NCI-H748 (cell line): ENCODE results near the gene MLC1.
A peak's percentile ranks its signal among the peaks of the same experiment; 100 is the strongest.

Source experiments
- DNase-seq: peaks from one replicate; lab custom pipeline; 2025; ENCODE audit not compliant: unreplicated experiment; lab: John Stamatoyannopoulos, UW

Gene MLC1

DNA sequence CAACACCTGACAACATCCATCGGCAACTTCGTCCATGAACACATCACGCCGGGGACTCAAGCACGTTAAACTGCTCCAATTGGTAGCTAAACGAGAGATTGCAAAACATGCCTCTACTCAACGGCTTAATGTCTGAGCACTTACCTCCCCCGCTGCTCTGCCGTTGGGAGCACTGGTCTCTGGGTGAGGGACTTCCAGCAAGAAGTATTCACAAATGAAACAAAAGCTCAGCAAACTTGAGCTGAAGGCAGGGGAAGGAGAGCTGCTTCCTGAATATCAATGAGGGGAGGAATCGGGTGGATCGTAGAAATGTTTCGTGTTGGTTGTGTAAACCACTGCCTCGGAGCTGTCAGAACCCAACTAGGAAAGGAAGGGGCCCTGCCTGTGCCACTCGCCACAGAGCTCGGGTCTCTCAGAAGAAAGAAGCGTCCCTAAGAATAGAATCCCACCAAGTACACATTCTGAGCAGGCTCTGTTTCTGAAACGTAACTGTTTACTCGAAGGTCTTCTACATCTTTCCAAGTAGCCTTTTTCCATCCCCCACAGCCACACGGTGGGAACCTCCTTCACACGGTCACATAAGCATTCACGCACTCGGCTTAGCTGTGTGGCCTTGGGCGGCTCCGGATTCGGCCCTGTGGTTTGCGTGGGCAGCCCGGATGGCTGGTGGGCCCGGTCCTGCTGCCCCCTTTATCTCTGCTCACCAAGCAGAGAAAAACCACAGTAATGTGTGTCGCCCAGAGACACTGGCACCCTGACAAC lies at the start of gene MLC1:
Gene MLC1 (minus strand): TSS at position 216 of the 762 bp plus-strand sequence. CDS start 524 bp downstream, outside the sequence.
- DNase-seq, result no peak

DNA sequence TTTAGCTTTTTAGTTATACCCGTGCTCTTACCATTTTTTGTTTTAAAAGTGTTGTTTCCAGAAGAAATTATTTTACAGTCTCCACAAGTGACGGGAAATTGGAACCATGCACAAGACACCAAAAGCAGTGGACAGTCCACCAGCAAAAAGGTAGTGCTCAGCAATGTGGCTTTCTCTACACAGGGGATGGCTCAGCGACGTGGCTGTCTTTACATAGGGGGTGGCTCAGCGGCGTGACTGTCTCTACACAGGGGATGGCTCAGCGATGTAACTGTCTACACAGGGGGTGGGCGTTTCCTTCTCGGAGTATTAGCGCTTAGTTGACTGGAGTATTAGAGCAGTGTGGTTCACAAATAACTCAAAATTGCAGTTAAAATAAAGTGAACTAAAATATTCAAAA lies 49.3 kb upstream of the MLC1 start:
- DNase-seq, result peak; percentile 27

DNA sequence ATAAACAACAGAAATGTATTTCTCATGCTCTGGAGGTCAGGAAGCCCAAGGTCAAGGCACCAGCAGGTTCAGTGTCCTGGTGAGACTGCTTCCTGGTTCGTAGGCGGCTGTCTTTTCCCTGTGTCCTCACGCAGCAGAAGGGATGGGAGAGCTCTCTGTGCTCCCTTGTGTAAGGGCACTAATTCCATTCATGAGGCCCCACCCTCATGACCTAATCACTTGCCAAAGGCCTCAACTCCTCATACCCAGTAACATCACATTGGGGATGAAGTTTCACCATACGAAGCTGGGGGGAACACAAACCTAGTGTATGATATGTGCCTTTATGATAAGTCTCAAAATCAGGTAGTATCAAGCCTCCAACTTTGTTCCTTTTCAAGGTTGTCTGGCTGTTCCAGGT lies 46.7 kb upstream of the MLC1 start:
- DNase-seq, result no peak

DNA sequence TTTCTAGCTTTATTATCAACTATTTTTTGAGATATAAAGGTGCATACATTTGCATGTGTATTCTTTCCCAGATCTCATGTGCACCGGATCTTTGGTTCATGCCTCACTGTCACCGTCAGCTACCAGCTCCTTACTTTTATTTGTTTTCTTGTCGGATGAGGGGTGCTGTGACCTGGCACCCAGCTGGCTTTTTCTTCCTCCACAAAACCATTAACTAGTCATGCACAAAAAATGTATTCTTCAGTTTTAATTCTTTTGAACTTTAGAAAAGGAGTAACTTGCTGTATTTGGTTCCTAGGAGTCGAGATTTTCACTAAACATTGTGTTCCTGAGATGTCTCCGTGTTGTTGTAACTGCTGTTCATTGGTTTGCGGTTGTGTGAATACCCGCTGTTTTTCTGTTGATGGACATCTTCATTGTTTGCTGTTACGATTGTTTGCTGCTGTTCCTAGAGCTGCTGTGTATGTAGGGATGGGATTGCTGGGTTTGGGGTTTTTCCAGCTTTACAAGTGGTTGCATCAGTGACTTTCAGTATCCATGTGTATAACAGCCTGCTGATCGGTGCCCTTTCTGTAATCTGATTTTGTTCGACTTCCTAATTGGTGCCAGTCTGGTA lies 44.0 kb upstream of the MLC1 start:
- peak; percentile 83 for DNase-seq

DNA sequence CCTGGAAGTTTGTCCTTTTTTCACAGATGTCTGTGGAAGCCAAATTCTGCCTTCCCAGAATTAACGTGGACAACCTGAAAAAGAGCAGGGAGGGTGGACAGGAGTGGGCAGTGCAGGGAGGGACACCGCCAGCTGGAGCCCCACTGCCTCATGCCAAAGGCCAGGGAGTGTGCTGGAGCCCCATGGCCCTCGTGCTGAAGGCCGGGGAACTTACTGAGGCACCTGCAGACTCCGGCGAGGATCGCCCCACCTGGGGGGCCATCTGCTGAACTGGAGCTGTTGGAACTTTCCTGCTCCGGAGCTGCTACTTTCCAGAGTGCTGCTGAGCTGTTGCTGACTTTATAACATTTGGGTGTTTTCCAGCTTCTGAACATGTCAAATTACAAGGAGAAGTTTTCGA lies 39.8 kb upstream of the MLC1 start:
- DNase-seq, result no peak

DNA sequence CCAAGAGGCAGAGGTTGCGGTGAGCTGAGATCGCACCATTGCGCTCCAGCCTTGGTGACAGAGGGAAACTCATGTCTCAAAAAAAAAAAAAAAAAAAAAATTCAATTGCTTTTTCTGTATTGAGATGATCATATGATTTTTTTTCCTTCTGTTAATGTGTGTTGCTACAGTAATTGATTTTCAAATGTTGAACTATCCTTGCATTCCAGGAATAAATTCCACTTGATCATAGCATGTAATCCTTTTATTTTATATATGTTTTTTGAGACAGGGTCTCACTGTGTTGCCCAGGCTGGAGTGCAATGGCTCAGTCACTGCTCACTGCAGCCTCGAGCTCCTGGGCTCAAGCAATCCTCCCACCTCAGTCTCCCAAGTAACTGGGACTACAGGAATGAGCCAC lies 37.9 kb upstream of the MLC1 start:
- no peak for DNase-seq

DNA sequence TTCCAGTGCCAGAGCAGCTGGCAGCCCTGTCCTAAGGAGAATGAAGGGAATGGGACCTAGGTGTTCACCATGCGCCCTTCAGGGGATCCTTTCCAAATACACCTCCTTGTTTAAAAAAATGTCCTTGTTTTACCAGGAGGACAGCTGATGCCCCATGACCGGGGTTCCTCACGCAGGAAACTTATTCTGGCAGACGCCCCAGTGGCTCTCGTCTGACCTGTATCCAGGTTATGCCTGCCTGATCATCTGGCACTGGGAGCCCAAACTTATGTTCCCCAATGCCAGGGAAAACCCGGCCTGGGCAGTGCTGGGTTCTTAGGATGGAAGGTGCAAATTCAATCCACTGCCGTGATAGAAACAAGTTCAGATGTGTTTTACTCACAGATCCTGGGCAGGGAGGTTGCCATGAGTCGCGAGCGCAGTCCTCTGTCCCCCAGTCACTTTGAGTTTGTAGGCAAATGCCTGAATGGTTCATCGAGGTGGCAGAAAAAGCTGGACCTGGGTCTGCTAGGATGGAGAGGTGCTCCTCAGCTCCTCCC lies 36.0 kb upstream of the MLC1 start:
- no peak for DNase-seq

DNA sequence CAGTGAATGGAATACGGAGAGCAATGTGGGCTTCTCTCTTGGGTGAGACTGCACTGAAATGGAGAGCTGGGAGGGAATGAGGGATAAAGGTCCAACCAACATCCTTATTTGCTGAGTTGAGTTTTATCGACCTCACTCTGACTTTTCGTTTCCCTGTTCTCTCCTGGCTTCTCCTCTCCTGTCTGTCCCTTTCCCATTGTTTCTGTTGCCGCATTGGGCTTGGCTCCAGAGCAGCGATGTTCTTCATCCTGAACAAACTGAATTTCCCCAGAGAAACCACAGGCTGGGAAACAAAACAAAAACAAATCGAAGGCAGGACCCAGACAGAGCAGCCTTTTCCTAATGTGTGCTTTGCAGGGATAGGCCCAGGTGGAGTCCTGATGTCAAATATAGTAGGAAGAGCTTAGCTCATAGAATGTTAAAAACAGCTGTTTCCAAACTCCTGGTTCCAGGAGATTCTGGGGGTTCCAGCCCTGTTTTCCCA lies 34.6 kb upstream of the MLC1 start:
- DNase-seq, result no peak

DNA sequence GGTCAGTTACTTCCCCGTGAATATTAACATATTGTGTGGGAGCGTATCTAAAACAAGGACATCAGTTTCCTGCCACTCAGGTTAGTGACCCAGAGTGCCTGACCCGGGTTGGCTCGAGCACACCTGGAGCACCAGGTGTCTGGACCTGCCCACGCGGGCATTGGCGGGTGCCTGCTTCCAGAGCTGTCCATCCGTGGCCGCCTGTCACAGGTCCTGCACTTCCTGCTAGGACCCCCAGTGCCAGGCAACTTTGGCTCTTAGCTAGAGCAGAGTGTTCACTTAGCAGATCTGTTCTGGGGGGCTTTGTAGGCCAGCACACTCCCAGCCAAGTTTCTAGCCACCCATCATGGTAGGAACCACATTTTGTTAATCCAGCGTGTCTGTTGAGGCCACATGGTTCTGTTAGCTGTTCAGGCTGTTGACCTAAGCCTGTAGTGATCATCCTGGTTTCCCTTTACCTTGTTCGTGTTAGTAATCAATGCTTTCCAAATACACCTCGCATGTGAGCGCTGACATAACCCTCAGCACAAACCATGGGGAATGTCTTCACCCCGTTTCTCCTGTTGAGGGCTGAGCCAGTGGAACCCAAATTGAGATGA lies 34.0 kb upstream of the MLC1 start:
- DNase-seq, result no peak

DNA sequence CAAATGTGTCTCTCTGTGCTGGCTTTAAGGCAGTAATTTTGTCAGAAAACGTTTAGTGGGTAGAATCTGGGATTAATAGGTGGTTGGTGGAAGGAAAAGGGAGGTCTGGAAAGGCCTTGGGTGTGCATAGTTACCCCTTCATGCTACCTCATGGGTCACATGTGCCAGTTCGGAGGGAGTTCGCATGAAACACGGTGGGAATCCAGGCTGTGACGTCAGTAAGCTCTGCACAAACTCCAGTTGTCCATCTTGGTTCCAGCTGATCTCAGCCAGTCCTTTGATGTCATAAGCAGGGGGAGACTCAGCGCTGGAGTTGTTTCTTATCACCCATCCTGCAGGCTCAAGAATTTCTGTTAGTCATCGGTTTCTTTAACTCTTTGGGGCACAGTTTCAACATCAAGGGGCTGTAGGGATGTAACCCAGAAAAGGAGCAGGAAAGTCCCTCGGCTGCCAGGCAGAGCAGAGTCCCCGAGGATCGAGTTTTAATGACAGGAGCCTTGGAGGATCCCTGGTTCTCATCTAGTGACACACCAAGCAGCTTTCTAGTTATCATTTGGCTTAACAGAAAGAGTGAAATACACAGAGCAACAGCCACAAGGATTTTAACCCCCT lies 33.4 kb upstream of the MLC1 start:
- DNase-seq, result no peak

DNA sequence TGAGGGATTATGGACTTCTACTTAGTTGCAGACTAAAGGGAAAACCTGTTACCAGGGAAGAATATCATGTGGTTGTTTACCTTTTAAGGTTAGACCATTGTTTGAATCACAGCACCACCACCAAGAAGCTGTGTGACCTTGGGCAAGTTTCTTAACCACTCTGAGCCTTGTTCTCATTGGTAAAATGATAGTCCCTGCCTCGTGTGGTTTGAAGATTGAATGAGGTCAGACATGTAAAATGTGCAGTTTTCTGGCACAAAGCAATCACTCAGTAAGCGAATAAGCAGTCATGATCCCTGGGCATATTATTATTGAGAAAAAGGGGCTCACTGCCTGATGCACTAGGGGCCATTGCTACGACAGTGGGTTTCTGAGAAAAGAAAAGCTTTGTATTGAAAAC lies 32.9 kb upstream of the MLC1 start:
- no peak for DNase-seq

DNA sequence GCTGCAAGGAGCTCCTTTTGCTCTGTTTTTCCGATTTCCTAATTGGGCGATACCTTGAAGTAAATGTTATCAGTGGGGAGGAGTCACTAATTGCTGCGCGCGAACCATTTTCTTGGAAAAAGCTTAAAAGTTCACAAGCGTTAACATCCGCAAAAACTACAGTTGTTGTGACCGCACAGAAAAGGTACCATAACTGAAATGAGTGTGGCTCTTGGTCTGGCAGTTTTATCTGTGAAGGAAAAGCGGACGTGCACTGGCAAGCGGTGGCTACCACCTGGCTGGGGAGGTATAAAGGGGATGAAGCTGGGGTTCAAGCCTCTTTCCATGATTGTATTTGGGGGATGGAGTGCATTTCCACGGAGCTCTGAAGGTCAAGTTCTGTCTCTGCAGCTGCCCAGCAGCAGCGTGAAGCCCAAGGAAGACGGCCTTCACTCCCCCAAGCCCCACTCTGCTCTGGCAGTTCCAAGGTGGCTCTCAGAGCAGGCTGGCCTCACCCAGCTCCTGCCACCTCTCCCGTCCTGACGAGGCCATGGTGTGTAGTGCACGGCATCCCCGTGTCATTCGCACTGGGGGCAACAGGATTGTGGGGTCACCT lies 32.0 kb upstream of the MLC1 start:
- no peak for DNase-seq

DNA sequence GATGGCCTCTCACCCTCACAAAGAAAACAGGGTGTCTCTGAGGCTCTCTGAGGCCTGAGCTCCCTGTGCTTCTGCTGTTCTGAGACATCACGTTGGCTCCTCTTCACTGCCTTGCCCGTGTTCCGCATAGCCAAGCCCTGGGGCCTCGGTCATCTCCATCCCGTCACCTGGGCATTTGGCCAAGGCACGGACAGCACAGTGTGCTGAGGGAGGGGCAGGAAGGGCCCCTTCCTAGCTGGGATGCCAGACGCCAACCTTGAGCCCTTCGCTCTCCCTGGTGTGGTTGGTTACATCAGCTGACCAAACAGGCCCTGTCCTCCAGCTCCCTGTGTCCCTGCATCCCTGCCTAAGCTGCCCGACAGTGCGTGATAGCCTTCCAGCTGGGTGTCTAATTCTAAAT lies 30.5 kb upstream of the MLC1 start:
- DNase-seq, result peak; percentile 68

DNA sequence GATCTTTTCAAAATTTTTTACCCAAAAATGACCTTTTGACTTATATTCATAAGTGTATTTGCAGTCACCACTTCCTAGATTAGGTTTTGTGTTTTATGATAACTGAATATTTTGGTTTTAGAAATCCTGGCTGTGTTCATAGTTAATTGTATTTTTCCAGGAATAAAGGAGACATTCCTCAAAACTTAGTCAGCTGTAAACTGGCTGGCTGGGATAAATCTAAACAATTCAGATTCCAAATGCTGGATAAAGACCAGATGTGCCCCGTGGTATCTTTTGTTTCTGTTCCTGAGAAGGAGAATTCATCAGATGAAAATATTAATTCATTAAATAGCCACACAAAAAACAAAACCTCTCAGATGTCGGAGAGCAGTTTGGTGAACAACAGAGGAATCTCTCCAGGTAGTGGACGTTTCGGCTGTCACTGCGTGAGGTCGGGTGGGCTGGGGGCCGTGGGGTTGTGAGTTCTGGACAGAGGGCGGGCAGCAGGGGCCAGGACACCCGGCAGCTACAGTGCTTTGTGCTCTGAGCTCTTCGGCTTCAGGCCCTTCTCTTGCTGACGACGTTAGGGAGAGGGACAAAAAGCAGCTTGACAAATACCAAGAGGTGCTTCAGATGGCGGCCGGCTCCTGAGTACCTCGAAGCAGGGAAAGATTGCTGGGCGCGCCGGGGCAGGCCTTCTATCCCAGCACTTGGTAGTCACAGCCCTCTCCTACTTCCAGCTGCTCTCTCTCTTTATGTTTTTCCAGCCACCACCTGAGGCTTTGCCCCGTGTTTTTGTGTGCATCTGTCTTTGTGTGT lies 29.2 kb upstream of the MLC1 start:
- DNase-seq, result peak; percentile 66

DNA sequence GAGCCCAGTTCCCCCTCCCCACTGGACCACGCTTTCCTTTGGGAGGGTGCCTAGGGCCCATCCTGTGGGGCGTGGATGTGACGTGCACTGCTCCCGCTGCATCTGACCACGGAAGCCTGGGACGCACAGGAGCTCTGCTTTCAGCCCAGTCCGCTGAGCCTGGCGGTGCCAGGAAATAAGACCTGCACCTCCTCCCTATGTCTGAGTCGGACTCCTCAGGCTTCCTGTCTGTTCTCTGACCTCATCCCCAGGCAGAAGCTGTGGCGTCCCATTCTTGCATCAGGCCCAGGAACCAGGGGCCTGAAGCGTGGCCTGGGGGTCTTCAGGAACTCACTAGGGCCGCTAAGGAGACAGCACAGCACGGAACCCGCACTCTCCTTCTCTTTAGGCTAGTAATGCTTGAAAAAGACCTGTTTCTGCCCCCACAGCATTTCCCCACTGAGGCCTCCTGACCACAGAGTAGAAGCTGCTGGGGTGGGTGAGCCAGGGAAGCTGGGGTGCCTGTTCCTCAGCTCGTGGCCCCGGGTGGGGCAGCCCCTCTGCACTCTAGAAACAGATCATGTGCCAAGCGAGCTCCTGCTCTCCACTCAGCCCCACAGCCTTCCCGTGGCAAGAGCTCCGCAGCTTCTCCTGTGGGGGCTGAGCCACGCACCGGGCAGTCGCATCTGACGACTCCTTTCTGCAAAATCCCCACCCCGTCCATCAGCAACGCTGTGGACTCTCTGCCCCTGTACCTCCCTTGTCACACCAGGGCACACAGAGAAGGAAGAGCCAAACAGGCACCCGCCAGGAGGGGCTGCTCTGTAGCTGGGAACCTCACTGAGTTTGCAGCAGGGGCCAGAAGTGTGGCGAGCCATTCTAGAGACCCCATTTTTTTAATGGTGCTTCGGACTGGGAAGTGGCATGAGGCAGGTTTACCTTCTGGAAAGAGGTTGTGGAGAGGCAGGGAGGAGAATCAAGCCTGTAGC lies 27.2 kb upstream of the MLC1 start:
- DNase-seq, result no peak

DNA sequence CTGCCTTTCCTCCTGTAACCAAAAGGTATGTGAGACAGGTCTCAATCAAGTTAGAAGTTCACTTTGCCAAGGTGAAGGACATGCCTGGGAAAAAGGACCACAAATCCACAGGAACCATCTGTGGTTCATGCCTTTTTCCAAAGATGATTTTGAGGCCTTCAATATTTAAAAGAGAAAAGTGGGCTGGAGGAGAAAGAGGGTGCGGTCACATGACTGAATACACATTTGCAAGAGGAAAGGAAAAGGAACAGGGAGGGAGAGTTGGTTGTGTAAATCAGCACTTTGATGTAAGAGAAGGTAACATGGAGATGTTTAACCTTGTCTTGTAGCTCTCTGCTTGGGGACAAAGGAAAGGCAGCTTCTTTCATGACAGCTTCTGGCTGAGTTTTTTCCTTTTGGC lies 25.8 kb upstream of the MLC1 start:
- no peak for DNase-seq

DNA sequence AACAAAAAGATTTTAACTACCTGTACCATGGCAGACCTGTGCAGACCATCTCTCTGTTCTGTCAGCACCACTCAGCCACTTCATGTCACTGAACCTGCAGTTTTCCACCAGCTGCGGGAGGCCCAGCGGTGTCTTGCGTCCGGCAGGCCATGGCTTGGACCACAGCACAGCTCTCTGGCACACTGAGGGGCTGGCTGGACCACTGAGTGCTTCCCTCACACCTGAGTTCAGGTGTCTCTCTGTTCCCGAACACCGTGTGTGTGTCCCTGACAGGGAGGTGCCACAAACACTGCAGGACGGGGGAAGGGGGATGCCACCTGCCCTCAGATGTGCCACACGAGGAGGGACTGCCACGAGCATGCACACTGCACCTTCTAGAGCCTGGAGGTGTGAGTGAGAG lies 22.3 kb upstream of the MLC1 start:
- no peak for DNase-seq

DNA sequence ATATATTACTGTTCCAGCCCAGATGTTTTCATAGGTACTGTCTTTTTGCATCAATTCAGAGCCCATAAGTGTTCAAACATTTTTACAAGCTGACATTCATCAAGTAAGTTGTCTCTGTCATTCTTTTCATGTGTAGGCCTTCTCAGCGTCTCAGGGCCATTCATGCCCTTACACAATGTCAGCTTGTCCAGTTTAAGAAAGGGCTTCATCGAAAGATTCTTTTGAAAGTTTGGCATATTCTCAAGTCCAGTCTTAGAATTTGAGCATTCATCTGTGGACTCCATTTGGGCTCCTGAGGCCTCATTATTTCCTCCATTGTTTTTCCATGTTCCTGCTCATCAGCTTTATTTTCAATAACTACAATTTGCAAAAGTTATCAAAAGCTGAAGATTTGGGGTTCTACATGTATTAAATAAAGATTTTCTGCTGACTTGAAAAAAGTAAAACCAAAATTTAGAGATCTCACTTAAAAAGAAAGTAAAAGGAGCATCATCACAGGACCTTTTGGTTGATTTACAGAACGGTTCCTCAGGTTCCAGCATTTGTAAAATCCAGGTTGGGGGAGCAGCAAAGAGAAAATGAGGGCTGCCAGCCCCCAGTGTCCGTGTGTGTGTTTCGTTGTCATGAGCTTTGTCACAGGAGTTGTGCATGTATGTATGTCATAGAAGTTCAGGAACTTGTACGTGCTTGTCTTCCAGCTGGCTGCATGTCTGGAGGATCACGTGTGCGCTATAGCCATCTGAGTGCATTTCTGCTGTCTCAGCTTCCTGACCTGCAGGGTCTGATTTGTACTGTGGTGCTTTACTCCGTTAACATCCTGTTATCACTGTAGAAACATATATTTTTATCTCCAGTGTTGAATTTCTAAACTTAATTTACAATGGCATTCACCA lies 20.2 kb upstream of the MLC1 start:
- DNase-seq, result no peak
